PFSK-1 (cell line): ENCODE measurements around the gene RAB3GAP1.

ENCODE experiments used
- FOXP2 ChIP-seq: optimal IDR thresholded peaks from 2 replicates; pipeline ENCODE3; 2011; ENCODE audit warnings: borderline replicate concordance, control low read depth, inconsistent platforms; ENCODE audit not compliant: insufficient read depth; ENCODE audit errors: extremely low read length, extremely low read depth
- POLR2AphosphoS5 ChIP-seq: IDR thresholded peaks from 2 replicates; pipeline ENCODE4 v1.6.1; 2012; ENCODE audit warnings: low read depth, mild to moderate bottlenecking, control low read depth, low read length, moderate library complexity
- SIN3A ChIP-seq: IDR thresholded peaks from 2 replicates; pipeline ENCODE4 v1.6.1; 2012; ENCODE audit warnings: mild to moderate bottlenecking, low read length, moderate library complexity, borderline replicate concordance; ENCODE audit not compliant: insufficient read depth
- TAF1 ChIP-seq: IDR thresholded peaks from 2 replicates; pipeline ENCODE4 v1.6.1; 2012; ENCODE audit warnings: low read length, control low read depth, borderline replicate concordance; ENCODE audit not compliant: insufficient read depth
- TF ChIP-seq, protein P1 (sequence below), 2 experiments: IDR thresholded peaks; 2 replicates each; pipeline versions ENCODE4 v1.6.1 to v1.8.0; 2011 to 2012; ENCODE audit warnings: low read depth in 2 of 2, low read length in 2 of 2, control low read depth in 1 of 2, inconsistent platforms in 1 of 2, mild to moderate bottlenecking in 1 of 2, moderate library complexity in 1 of 2; ENCODE audit not compliant: insufficient read depth in 1 of 2

The RAB3GAP1 gene

DNA sequence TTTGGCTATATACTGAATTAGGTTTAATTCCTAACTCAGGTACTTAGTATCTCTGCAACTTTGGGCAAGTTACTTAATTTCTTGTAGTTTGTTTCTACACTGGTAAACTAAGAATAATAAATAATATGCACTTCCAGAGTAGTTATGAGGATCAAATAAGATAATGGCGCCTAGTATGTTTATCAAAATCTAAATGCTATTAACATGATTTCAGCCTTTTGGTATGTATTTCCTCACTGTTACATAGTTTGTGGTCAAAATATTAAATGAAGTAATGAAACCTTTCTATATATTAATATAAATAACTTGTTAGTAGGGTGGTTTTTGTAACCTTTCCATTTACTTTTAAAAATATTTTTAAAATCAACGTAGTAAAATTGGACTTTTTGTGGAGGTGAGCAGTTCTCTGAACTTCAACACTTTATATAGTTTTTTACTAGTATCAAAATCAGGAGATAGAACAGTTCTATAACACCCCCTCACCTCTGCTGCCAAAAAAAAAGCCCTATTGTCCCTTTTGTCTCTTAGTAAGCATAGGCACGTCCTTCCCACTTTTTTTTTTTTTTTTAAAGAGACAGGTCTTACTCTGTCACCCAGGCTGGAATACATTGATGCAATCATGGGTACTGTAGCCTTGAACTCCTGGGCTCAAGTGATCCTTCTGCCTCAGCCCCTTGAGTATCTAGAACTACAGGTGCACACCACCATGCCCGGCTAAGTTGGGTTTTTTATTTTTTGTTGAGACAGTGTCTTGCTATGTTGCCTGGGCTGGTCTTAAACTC, 44.8 kb downstream of the RAB3GAP1 start:
- no peak for TF ChIP-seq TAF1
- TF ChIP-seq POLR2AphosphoS5: no peak
- TF ChIP-seq, protein P1, sequence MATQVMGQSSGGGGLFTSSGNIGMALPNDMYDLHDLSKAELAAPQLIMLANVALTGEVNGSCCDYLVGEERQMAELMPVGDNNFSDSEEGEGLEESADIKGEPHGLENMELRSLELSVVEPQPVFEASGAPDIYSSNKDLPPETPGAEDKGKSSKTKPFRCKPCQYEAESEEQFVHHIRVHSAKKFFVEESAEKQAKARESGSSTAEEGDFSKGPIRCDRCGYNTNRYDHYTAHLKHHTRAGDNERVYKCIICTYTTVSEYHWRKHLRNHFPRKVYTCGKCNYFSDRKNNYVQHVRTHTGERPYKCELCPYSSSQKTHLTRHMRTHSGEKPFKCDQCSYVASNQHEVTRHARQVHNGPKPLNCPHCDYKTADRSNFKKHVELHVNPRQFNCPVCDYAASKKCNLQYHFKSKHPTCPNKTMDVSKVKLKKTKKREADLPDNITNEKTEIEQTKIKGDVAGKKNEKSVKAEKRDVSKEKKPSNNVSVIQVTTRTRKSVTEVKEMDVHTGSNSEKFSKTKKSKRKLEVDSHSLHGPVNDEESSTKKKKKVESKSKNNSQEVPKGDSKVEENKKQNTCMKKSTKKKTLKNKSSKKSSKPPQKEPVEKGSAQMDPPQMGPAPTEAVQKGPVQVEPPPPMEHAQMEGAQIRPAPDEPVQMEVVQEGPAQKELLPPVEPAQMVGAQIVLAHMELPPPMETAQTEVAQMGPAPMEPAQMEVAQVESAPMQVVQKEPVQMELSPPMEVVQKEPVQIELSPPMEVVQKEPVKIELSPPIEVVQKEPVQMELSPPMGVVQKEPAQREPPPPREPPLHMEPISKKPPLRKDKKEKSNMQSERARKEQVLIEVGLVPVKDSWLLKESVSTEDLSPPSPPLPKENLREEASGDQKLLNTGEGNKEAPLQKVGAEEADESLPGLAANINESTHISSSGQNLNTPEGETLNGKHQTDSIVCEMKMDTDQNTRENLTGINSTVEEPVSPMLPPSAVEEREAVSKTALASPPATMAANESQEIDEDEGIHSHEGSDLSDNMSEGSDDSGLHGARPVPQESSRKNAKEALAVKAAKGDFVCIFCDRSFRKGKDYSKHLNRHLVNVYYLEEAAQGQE (IDR thresholded peaks at IDR 0.05; ENCODE audit: insufficient read depth in 1 of 2, low read depth in 2 of 2, low read length in 2 of 2): no peak
- no peak for TF ChIP-seq FOXP2
- no peak for TF ChIP-seq SIN3A

DNA sequence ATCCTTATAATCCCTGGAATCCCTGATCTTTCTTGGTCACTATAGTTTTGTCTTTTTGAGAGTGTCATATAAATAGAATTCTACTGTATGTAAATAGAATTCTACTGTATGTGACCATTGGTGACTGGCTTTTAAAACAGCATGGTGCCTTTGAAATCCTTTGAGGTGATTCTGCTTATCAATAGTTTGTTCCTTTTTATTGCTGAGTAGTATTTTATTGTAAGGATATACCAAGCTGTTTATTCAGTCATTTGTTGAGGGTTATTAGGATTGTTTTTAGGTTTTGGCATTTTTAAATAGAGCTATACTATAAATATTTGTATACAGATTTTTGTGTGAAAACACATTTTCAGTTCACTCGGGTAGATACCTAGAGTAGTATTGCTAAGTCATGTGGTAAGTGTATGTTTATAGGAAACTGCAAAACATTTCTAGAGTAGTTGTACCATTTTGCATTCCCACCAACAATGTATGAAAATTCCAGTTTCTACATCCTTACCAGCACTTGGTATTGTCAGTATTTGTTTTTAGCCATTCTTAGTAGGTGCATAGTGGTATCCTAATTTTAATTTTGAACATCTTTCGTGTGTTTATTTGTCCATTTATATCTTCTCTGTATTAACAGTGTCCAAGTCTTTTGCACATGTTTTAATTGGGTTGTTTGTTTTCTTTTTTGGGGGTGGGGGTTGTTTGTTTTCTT, 45.6 kb downstream of the RAB3GAP1 start:
- TF ChIP-seq TAF1 (no peak), FOXP2 (no peak), POLR2AphosphoS5 (no peak), SIN3A (no peak)
- TF ChIP-seq, protein P1 (IDR thresholded peaks at IDR 0.05; ENCODE audit: insufficient read depth in 1 of 2, low read depth in 2 of 2, low read length in 2 of 2): no peak

DNA sequence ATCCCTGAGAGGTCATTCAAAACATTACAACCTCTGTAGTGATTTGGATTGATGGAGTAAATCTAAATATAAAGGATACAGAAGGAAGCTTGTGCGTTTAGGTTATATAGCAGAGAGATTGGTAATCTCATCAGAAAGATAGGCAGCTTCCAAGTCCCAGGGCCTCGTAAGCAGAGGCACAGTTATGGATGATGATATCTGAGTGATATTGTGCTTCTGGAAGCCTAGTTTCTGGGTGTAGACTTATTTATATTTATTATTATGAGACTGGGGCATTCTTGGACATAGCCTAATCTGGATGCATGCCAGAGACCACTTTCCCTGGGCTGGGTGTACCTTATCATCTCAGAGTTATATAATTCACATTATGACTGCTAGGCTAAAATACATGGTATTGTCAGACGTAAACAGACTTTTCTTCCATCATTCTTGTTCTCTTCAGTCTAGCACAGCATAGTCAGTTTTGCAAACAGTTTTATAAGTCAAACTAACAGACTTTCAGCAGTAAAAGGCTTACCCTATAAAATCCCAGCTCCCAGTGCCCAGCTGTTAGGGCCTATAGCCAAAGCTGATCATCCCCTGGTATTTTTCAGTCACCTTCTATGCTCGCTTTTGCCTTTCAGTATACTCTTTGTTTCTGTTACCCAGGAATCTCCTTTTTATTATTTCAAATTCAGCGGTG, 47.9 kb downstream of the RAB3GAP1 start:
- TF ChIP-seq, protein P1 (IDR thresholded peaks at IDR 0.05; ENCODE audit: insufficient read depth in 1 of 2, low read depth in 2 of 2, low read length in 2 of 2): no peak
- TF ChIP-seq TAF1 (no peak), POLR2AphosphoS5 (no peak), FOXP2 (no peak), SIN3A (no peak)

DNA sequence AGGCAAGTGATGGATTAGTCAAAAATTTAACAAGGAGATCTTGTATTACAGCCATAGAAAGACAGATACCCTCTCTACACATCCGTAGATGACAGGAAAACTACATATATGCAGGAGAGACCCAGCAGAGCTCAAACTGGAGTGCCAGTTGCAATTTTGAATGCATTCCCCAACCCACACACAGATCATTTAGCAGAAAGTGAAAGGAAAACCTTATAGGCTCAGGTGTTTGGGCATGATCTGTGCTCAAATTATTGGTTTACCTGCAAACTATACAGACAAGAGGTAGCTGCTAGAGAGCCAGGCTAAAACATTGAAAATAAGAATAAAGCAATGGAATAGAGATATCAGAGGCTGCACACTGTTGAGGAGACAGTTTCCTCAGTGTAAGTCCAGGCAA, 51.8 kb downstream of the RAB3GAP1 start:
- TF ChIP-seq TAF1 (no peak), SIN3A (no peak)
- TF ChIP-seq, protein P1 (IDR thresholded peaks at IDR 0.05; ENCODE audit: insufficient read depth in 1 of 2, low read depth in 2 of 2, low read length in 2 of 2): no peak
